GM23338 (cell line): Measurements from ENCODE around the gene COPZ2. TPM values are rescaled to one million over a fixed set of nuclear protein-coding genes. Genes with fewer than 3 reads are reported as not detected.

Experiments
- EZH2 ChIP-seq: fragments of 200-600 bp; sonication (generic); IDR thresholded peaks from one replicate; pipeline ENCODE4 v1.8.0; 2017; ENCODE audit warnings: antibody characterized with exemption, mild to moderate bottlenecking, low read depth; ENCODE audit not compliant: unreplicated experiment
- EZH2phosphoT487 ChIP-seq: fragments of 200-600 bp; sonication (generic); IDR thresholded peaks from one replicate; pipeline ENCODE4 v1.8.1; 2018; ENCODE audit warnings: antibody characterized with exemption; ENCODE audit not compliant: unreplicated experiment
- NANOG ChIP-seq: IDR thresholded peaks from 2 replicates; pipeline ENCODE4 v1.6.1; 2016; ENCODE audit warnings: antibody characterized with exemption, borderline replicate concordance
- STAT1 ChIP-seq: IDR thresholded peaks from one replicate; pipeline ENCODE4 v1.6.1; 2016; ENCODE audit warnings: antibody characterized with exemption; ENCODE audit not compliant: unreplicated experiment
- polyA plus RNA-seq: library from polyadenylated mRNA; unstranded; fragments of >200 nt; fragmentation: Nextera tagmentation; extraction: Ambion mirVana; gene quantifications from 2 replicates; pipeline ENCODE4 v1.2.1, GENCODE V29; 2016
- total RNA-seq: library from RNA; depleted of rRNA; stranded (reverse); fragments of >200 nt; shearing (Covaris generic); gene quantifications from 2 replicates; pipeline ENCODE4 v1.2.3, GENCODE V29; 2014
- TF ChIP-seq, protein P1 (sequence below): fragments of 250-450 bp; sonication (Bioruptor Pico); IDR thresholded peaks from 2 replicates; pipeline ENCODE4 v1.5.0; 2020; ENCODE audit warnings: mild to moderate bottlenecking, moderate library complexity
- TF ChIP-seq, protein P2 (sequence below): IDR thresholded peaks from 2 replicates; pipeline ENCODE4 v1.6.1; 2016; ENCODE audit warnings: antibody characterized with exemption
- TF ChIP-seq, protein P3 (sequence below): IDR thresholded peaks from one replicate; pipeline ENCODE4 v1.6.1; 2018; ENCODE audit warnings: antibody characterized with exemption; ENCODE audit not compliant: unreplicated experiment

COPZ2 gene
- total and polyA plus RNA-seq, 2 experiments from 2014 or later, result not detected

DNA sequence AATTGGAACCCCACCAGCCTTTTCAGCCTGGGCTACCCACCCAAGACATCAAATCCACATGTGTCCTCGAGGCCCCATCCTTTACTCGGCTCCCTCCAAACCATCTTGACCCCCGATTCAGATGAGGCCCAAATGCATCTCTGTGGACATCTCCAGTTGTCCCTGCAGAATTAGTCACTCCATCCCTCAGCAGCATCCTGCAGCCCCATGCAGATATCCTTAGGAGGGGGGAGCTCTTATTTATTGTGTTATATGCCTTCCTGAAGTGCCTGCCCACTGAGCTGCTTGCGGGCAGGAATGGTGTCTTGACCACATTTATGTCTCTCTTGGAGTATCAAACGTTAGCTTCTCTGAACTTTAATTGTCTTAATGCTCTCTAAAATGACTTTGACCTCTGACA lies 51.1 kb downstream of the COPZ2 start (continued):
- TF ChIP-seq, protein P1, sequence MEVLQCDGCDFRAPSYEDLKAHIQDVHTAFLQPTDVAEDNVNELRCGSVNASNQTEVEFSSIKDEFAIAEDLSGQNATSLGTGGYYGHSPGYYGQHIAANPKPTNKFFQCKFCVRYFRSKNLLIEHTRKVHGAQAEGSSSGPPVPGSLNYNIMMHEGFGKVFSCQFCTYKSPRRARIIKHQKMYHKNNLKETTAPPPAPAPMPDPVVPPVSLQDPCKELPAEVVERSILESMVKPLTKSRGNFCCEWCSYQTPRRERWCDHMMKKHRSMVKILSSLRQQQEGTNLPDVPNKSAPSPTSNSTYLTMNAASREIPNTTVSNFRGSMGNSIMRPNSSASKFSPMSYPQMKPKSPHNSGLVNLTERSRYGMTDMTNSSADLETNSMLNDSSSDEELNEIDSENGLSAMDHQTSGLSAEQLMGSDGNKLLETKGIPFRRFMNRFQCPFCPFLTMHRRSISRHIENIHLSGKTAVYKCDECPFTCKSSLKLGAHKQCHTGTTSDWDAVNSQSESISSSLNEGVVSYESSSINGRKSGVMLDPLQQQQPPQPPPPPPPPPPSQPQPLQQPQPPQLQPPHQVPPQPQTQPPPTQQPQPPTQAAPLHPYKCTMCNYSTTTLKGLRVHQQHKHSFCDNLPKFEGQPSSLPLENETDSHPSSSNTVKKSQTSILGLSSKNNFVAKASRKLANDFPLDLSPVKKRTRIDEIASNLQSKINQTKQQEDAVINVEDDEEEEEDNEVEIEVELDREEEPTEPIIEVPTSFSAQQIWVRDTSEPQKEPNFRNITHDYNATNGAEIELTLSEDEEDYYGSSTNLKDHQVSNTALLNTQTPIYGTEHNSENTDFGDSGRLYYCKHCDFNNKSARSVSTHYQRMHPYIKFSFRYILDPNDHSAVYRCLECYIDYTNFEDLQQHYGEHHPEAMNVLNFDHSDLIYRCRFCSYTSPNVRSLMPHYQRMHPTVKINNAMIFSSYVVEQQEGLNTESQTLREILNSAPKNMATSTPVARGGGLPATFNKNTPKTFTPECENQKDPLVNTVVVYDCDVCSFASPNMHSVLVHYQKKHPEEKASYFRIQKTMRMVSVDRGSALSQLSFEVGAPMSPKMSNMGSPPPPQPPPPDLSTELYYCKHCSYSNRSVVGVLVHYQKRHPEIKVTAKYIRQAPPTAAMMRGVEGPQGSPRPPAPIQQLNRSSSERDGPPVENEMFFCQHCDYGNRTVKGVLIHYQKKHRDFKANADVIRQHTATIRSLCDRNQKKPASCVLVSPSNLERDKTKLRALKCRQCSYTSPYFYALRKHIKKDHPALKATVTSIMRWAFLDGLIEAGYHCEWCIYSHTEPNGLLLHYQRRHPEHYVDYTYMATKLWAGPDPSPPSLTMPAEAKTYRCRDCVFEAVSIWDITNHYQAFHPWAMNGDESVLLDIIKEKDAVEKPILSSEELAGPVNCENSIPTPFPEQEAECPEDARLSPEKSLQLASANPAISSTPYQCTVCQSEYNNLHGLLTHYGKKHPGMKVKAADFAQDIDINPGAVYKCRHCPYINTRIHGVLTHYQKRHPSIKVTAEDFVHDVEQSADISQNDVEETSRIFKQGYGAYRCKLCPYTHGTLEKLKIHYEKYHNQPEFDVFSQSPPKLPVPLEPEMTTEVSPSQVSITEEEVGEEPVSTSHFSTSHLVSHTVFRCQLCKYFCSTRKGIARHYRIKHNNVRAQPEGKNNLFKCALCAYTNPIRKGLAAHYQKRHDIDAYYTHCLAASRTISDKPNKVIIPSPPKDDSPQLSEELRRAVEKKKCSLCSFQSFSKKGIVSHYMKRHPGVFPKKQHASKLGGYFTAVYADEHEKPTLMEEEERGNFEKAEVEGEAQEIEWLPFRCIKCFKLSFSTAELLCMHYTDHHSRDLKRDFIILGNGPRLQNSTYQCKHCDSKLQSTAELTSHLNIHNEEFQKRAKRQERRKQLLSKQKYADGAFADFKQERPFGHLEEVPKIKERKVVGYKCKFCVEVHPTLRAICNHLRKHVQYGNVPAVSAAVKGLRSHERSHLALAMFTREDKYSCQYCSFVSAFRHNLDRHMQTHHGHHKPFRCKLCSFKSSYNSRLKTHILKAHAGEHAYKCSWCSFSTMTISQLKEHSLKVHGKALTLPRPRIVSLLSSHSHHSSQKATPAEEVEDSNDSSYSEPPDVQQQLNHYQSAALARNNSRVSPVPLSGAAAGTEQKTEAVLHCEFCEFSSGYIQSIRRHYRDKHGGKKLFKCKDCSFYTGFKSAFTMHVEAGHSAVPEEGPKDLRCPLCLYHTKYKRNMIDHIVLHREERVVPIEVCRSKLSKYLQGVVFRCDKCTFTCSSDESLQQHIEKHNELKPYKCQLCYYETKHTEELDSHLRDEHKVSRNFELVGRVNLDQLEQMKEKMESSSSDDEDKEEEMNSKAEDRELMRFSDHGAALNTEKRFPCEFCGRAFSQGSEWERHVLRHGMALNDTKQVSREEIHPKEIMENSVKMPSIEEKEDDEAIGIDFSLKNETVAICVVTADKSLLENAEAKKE (CRISPR knock-in tag), result no peak
- TF ChIP-seq STAT1 (no peak), EZH2 (no peak), EZH2phosphoT487 (no peak), NANOG (no peak)
- TF ChIP-seq, protein P2, sequence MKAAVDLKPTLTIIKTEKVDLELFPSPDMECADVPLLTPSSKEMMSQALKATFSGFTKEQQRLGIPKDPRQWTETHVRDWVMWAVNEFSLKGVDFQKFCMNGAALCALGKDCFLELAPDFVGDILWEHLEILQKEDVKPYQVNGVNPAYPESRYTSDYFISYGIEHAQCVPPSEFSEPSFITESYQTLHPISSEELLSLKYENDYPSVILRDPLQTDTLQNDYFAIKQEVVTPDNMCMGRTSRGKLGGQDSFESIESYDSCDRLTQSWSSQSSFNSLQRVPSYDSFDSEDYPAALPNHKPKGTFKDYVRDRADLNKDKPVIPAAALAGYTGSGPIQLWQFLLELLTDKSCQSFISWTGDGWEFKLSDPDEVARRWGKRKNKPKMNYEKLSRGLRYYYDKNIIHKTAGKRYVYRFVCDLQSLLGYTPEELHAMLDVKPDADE, result no peak
- TF ChIP-seq, protein P3, sequence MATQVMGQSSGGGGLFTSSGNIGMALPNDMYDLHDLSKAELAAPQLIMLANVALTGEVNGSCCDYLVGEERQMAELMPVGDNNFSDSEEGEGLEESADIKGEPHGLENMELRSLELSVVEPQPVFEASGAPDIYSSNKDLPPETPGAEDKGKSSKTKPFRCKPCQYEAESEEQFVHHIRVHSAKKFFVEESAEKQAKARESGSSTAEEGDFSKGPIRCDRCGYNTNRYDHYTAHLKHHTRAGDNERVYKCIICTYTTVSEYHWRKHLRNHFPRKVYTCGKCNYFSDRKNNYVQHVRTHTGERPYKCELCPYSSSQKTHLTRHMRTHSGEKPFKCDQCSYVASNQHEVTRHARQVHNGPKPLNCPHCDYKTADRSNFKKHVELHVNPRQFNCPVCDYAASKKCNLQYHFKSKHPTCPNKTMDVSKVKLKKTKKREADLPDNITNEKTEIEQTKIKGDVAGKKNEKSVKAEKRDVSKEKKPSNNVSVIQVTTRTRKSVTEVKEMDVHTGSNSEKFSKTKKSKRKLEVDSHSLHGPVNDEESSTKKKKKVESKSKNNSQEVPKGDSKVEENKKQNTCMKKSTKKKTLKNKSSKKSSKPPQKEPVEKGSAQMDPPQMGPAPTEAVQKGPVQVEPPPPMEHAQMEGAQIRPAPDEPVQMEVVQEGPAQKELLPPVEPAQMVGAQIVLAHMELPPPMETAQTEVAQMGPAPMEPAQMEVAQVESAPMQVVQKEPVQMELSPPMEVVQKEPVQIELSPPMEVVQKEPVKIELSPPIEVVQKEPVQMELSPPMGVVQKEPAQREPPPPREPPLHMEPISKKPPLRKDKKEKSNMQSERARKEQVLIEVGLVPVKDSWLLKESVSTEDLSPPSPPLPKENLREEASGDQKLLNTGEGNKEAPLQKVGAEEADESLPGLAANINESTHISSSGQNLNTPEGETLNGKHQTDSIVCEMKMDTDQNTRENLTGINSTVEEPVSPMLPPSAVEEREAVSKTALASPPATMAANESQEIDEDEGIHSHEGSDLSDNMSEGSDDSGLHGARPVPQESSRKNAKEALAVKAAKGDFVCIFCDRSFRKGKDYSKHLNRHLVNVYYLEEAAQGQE, result no peak
